Parathyroid adenoma (tissue), 2 donors: ENCODE measurements around the gene GULP1.

Source experiments
- H2AFZ ChIP-seq: fragments of 300-600 bp; sonication (generic); one replicate; pipeline ENCODE4 v1.7.0; 2017; ENCODE audit warnings: antibody characterized with exemption, mild to moderate bottlenecking
- H3K27ac ChIP-seq: fragments of 300-600 bp; sonication (generic); one replicate; pipeline ENCODE4 v1.7.0; 2017
- H3K27me3 ChIP-seq: fragments of 300-600 bp; sonication (generic); one replicate; pipeline ENCODE4 v1.7.0; 2017; ENCODE audit warnings: low read length; ENCODE audit not compliant: control insufficient read depth, insufficient read depth
- H3K36me3 ChIP-seq: fragments of 300-600 bp; sonication (generic); one replicate; pipeline ENCODE4 v1.7.0; 2017; ENCODE audit warnings: low read length; ENCODE audit not compliant: control insufficient read depth, insufficient read depth
- H3K4me1 ChIP-seq: fragments of 300-600 bp; sonication (generic); one replicate; pipeline ENCODE4 v1.7.0; 2017; ENCODE audit warnings: control low read depth
- H3K4me2 ChIP-seq: fragments of 300-600 bp; sonication (generic); one replicate; pipeline ENCODE4 v1.7.0; 2017; ENCODE audit warnings: low read length
- H3K4me3 ChIP-seq: fragments of 300-600 bp; sonication (generic); one replicate; pipeline ENCODE4 v1.7.0; 2017; ENCODE audit warnings: low read depth, low read length
- H3K79me2 ChIP-seq: fragments of 300-600 bp; sonication (generic); one replicate; pipeline ENCODE4 v1.7.0; 2017; ENCODE audit warnings: control low read depth
- H3K9ac ChIP-seq: fragments of 300-600 bp; sonication (generic); one replicate; pipeline ENCODE4 v1.7.0; 2017; ENCODE audit warnings: mild to moderate bottlenecking
- H3K9me3 ChIP-seq: fragments of 300-600 bp; sonication (generic); one replicate; pipeline ENCODE4 v1.7.0; 2017; ENCODE audit warnings: low read length; ENCODE audit not compliant: control insufficient read depth
- CTCF ChIP-seq: fragments of 300-600 bp; sonication (generic); IDR thresholded peaks from one replicate; pipeline ENCODE4 v1.7.0; 2017; ENCODE audit warnings: antibody characterized with exemption, mild to moderate bottlenecking
- donor health status: primary hyperparathyroidism.

GULP1 gene

GRCh38 chr2:188303363-188304031, 11.8 kb downstream of the GULP1 start:
- Histone ChIP-seq H3K79me2 (no peaks in the 10 kb centered on the region), H3K36me3 (no peaks in the 10 kb centered on the region), H3K27me3 (no peaks in the 10 kb centered on the region), H3K4me1 (no peaks in the 10 kb centered on the region), H3K9me3 (no peaks in the 10 kb centered on the region), H3K27ac (no peak overlapping the region), H3K4me3 (no peak overlapping the region), H3K4me2 (no peak overlapping the region), H2AFZ (no peak overlapping the region), H3K9ac (no peak overlapping the region)
- no peak for TF ChIP-seq CTCF

- no peak overlapping the region for H3K27ac ChIP-seq
- H3K79me2 ChIP-seq, result no peaks in the 10 kb centered on the region
- H3K9me3 ChIP-seq, result no peaks in the 10 kb centered on the region
- no peaks in the 10 kb centered on the region for H3K36me3 ChIP-seq
- no peaks in the 10 kb centered on the region for H3K27me3 ChIP-seq
- no peak for TF ChIP-seq CTCF
- H3K9ac ChIP-seq, result no peak overlapping the region
- no peak overlapping the region for H3K4me2 ChIP-seq
- no peak overlapping the region for H3K4me3 ChIP-seq
- no peaks in the 10 kb centered on the region for H3K4me1 ChIP-seq
- no peak overlapping the region for H2AFZ ChIP-seq
Observed at GRCh38 chr2:188305271-188305670, 13.6 kb downstream of the GULP1 start.

- no peaks in the 10 kb centered on the region for H3K9me3 ChIP-seq
- H3K4me1 ChIP-seq, result no peaks in the 10 kb centered on the region
- no peak overlapping the region for H3K9ac ChIP-seq
- no peak overlapping the region for H3K4me2 ChIP-seq
- no peak for TF ChIP-seq CTCF
- H3K4me3 ChIP-seq, result no peak overlapping the region
- no peaks in the 10 kb centered on the region for H3K36me3 ChIP-seq
- no peak overlapping the region for H2AFZ ChIP-seq
- no peaks in the 10 kb centered on the region for H3K27me3 ChIP-seq
- no peaks in the 10 kb centered on the region for H3K79me2 ChIP-seq
- H3K27ac ChIP-seq, result no peak overlapping the region
Observed at GRCh38 chr2:188306271-188306670, 14.6 kb downstream of the GULP1 start.

- H2AFZ ChIP-seq, result no peak overlapping the region
- no peaks in the 10 kb centered on the region for H3K9me3 ChIP-seq
- H3K79me2 ChIP-seq, result no peaks in the 10 kb centered on the region
- no peak overlapping the region for H3K27ac ChIP-seq
- no peak overlapping the region for H3K4me3 ChIP-seq
- TF ChIP-seq CTCF, result no peak
- no peaks in the 10 kb centered on the region for H3K4me1 ChIP-seq
- H3K27me3 ChIP-seq, result no peaks in the 10 kb centered on the region
- no peak overlapping the region for H3K9ac ChIP-seq
- H3K36me3 ChIP-seq, result no peaks in the 10 kb centered on the region
- H3K4me2 ChIP-seq, result no peak overlapping the region
Observed at GRCh38 chr2:188307850-188308283, 16.2 kb downstream of the GULP1 start.

- no peak overlapping the region for H3K27ac ChIP-seq
- H3K36me3 ChIP-seq, result no peaks in the 10 kb centered on the region
- H3K9ac ChIP-seq, result no peak overlapping the region
- H3K27me3 ChIP-seq, result no peaks in the 10 kb centered on the region
- no peak for TF ChIP-seq CTCF
- no peak overlapping the region for H2AFZ ChIP-seq
- H3K4me3 ChIP-seq, result no peak overlapping the region
- H3K4me1 ChIP-seq, result no peaks in the 10 kb centered on the region
- no peaks in the 10 kb centered on the region for H3K9me3 ChIP-seq
- no peaks in the 10 kb centered on the region for H3K79me2 ChIP-seq
- no peak overlapping the region for H3K4me2 ChIP-seq
Observed at GRCh38 chr2:188308483-188308882, 16.8 kb downstream of the GULP1 start.
